ENCODE measurements around the gene KIAA1210. TPM values are rescaled to one million over a fixed set of nuclear protein-coding genes. Genes with fewer than 3 reads are reported as not detected.

KIAA1210 gene
- total RNA-seq, 2 donors from 2014 or later = not detected

- no peaks in the 10 kb centered on the region for H3K36me3 ChIP-seq
- no peak for ATAC-seq (ENCODE audit: insufficient number of reproducible peaks, low FRiP score, low read depth)
- no peak overlapping the region for H3K27ac ChIP-seq
- H3K4me1 ChIP-seq (ENCODE audit: control insufficient read depth in 1 of 2, low read depth in 2 of 2) = no peaks in the 10 kb centered on the region
- no peak for TF ChIP-seq CTCF (IDR thresholded peaks at IDR 0.05)
- no peak for DNase-seq (ENCODE audit: low spot score)
- H3K27me3 ChIP-seq (replicated peaks; ENCODE audit: insufficient read depth) = no peaks in the 10 kb centered on the region
- no peaks in the 10 kb centered on the region for H3K9me3 ChIP-seq
- H3K4me3 ChIP-seq = no peak overlapping the region
Observed at GRCh38 chrX:119073200-119073905, 54.3 kb downstream of the KIAA1210 start.

- TF ChIP-seq CTCF (IDR thresholded peaks at IDR 0.05) = no peak
- Histone ChIP-seq H3K27ac (no peak within 1 kb of the TSS), H3K4me3 (no peak within 1 kb of the TSS), H3K4me1 (ENCODE audit: control insufficient read depth in 1 of 2, low read depth in 2 of 2) (no peaks in the 10 kb centered on the region), H3K9me3 (no peaks in the 10 kb centered on the region), H3K27me3 (replicated peaks; ENCODE audit: insufficient read depth) (no peaks in the 10 kb centered on the region), H3K36me3 (no peaks in the 10 kb centered on the region)
- no peak for ATAC-seq (ENCODE audit: insufficient number of reproducible peaks, low FRiP score, low read depth)
- no peak for DNase-seq (ENCODE audit: low spot score)
Observed at GRCh38 chrX:119072744-119073143, 54.9 kb downstream of the KIAA1210 start, which contains the start of gene CT47C1. CT47C1 (plus strand) TSS chrX:119072993; CDS start chrX:119073226, 233 bp downstream.

DNA sequence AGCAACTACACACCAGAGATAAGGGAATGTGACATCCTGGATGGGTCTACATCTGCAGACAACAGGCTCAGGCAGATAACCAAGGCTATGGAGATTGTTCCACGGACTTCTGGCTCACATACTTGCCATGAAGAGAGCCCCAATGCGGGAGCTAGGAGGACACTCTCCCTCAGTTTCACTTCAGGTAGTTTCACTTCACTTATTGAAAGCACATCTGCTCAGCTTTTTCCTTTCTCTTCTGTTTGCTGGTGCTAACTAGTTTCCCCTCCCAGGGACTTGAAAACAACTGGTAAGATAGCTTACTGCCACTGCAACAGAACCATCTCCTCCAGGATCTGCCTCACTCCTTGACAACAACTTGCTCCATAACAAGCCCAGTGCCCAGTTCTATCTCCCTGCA is 56.2 kb downstream of the KIAA1210 start:
- no peaks in the 10 kb centered on the region for H3K9me3 ChIP-seq
- H3K4me1 ChIP-seq (ENCODE audit: control insufficient read depth in 1 of 2, low read depth in 2 of 2) = no peaks in the 10 kb centered on the region
- no peak for TF ChIP-seq CTCF (IDR thresholded peaks at IDR 0.05)
- no peak overlapping the region for H3K4me3 ChIP-seq
- no peak overlapping the region for H3K27ac ChIP-seq
- DNase-seq (ENCODE audit: low spot score) (no peak), ATAC-seq (ENCODE audit: insufficient number of reproducible peaks, low FRiP score, low read depth) (no peak)
- H3K27me3 ChIP-seq (replicated peaks; ENCODE audit: insufficient read depth) = no peaks in the 10 kb centered on the region
- H3K36me3 ChIP-seq = no peaks in the 10 kb centered on the region

DNA sequence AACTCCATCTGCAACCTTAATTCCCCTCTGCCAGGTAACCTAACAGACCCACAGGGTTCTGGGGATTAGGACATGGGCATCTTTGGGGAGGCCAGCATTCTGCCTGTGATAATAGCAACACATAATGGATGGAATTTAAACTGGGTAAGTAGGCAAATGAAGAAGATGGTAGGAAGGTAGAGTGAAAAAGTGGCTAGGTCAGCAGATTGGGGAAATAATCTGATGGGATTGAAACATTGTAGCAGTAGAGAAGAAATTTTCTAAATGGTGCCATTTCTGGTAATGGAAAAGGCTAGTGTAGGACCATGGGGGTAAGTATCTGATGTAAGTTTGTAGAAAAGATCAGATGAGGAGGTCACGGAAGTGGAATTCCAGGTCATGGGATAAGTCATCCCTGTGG is 57.9 kb downstream of the KIAA1210 start:
- Histone ChIP-seq H3K4me3 (no peak overlapping the region), H3K4me1 (ENCODE audit: control insufficient read depth in 1 of 2, low read depth in 2 of 2) (no peaks in the 10 kb centered on the region), H3K36me3 (no peaks in the 10 kb centered on the region), H3K27ac (no peak overlapping the region), H3K9me3 (no peaks in the 10 kb centered on the region), H3K27me3 (replicated peaks; ENCODE audit: insufficient read depth) (no peaks in the 10 kb centered on the region)
- no peak for TF ChIP-seq CTCF (IDR thresholded peaks at IDR 0.05)
- DNase-seq (ENCODE audit: low spot score) (no peak), ATAC-seq (ENCODE audit: insufficient number of reproducible peaks, low FRiP score, low read depth) (no peak)

DNA sequence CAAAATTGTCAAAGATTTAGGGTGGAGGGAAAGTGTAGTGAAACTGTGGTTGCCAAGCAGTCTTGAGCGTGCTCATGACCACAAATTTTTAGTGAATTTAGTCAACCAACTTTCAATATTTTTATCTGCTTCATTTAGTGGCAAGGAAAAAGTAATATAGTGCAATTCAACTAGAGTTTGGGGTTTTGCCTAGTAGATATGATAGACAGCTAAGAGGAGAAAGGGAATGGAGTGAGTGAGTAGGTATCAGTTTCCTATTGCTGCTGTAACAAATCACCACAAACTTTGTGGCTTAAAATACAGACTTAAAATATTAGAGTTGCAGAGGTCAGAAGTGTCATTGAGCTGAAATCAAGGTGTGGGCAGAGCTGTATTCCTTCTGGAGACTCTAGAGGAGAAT is 58.5 kb downstream of the KIAA1210 start:
- DNase-seq (ENCODE audit: low spot score) = no peak
- Histone ChIP-seq H3K27me3 (replicated peaks; ENCODE audit: insufficient read depth) (no peaks in the 10 kb centered on the region), H3K36me3 (no peaks in the 10 kb centered on the region), H3K9me3 (no peaks in the 10 kb centered on the region), H3K4me1 (ENCODE audit: control insufficient read depth in 1 of 2, low read depth in 2 of 2) (no peaks in the 10 kb centered on the region), H3K4me3 (no peak overlapping the region), H3K27ac (no peak overlapping the region)
- no peak for TF ChIP-seq CTCF (IDR thresholded peaks at IDR 0.05)
- no peak for ATAC-seq (ENCODE audit: insufficient number of reproducible peaks, low FRiP score, low read depth)

Data from thoracic aorta (tissue), 2 donors.